ENCODE data around the gene MAP3K20. TPM values are rescaled to one million over a fixed set of nuclear protein-coding genes. Genes with fewer than 3 reads are reported as not detected.

The MAP3K20 gene
- total and polyA plus RNA-seq, 2 of the 8 experiments (the other 6 are each of a cell fraction or from before 2014, with no cell fraction given), result 3.1 to 11.1 TPM

DNA sequence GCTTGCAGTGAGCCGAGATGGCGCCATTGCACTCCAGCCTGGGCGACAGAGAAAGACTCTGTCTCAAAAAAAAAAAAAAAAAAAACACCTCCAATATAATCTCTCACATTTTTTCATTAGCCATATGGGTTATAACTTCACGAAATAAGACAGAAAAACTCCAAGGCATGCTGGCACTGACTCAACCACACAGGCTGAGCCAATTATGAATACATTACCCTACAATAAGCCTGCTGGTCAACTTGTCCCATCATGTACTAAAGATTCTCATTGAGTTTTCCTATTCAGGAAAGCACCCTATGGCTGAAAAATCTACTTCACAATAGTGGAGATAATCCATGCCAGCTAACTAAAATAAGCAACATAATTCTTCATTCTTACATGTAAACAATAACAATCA is 12.8 kb upstream of the MAP3K20 start:
- Histone ChIP-seq H2BK12ac (ENCODE audit: low read depth, low read length) (no peak overlapping the region), H4K8ac (ENCODE audit: extremely low read depth, insufficient read depth, low read length) (no peak overlapping the region), H3K4me1 (replicated peaks in 1 of 4; ENCODE audit: control insufficient read depth in 3 of 4, insufficient read depth in 4 of 4, low read length in 3 of 4) (0 out of 7 replicates have a peak, but pooled peaks cover 0 to 2% (median 0%) of the 10 kb centered on the region in 4 experiments), H3K4ac (replicated peaks; ENCODE audit: insufficient read length, low read depth, low read length) (no peak overlapping the region), H3K36me3 (ENCODE audit: control insufficient read depth in 2 of 4, insufficient read depth in 4 of 4, low read length in 3 of 4) (no peaks in the 10 kb centered on the region), H4K91ac (replicated peaks; ENCODE audit: insufficient read length, low read length) (no peak overlapping the region), H3K4me2 (ENCODE audit: insufficient read depth in 1 of 2, low read depth in 2 of 2, low read length in 2 of 2) (no peak overlapping the region), H3K18ac (ENCODE audit: extremely low read depth, low read length) (no peak overlapping the region), H3K23me2 (ENCODE audit: low read depth, low read length) (no peaks in the 10 kb centered on the region), H2BK15ac (ENCODE audit: low read length) (no peak overlapping the region), H4K20me1 (replicated peaks in 1 of 2; ENCODE audit: control insufficient read depth in 1 of 2, insufficient read depth in 2 of 2, low read length in 2 of 2) (no peaks in the 10 kb centered on the region), H2AFZ (ENCODE audit: low read length) (no peak overlapping the region), H3K4me3 (ENCODE audit: extremely low read depth in 1 of 4, insufficient read depth in 2 of 4, low read depth in 3 of 4, low read length in 4 of 4) (no peak overlapping the region), H2BK5ac (ENCODE audit: low read depth, low read length) (no peak overlapping the region), H3K79me1 (ENCODE audit: low read depth, low read length) (no peaks in the 10 kb centered on the region), H2AK5ac (ENCODE audit: low read depth, low read length) (no peak overlapping the region), H3K79me2 (ENCODE audit: control insufficient read depth in 1 of 2, insufficient read depth in 2 of 2, low read length in 2 of 2) (no peaks in the 10 kb centered on the region), H2BK120ac (replicated peaks; ENCODE audit: low read depth, low read length) (no peak overlapping the region), H3K9ac (replicated peaks in 1 of 4; ENCODE audit: extremely low read depth in 1 of 4, low read depth in 3 of 4, low read length in 3 of 4) (no peak overlapping the region), H3K27ac (ENCODE audit: low read depth, low read length) (no peak overlapping the region), H3K23ac (ENCODE audit: insufficient read length) (no peak overlapping the region), H4K5ac (ENCODE audit: insufficient read length, low read depth, low read length) (no peak overlapping the region), H3K14ac (ENCODE audit: insufficient read length) (no peak overlapping the region), H2BK20ac (ENCODE audit: low read length) (no peak overlapping the region), H3K27me3 (replicated peaks in 1 of 4; ENCODE audit: control insufficient read depth in 3 of 4, extremely low read depth in 1 of 4, insufficient read depth in 3 of 4, low read length in 3 of 4) (no peaks in the 10 kb centered on the region), H3K56ac (replicated peaks; ENCODE audit: insufficient read length, low read depth, low read length) (no peak overlapping the region), H3K9me3 (ENCODE audit: insufficient read depth in 2 of 2, low read depth in 1 of 2, low read length in 1 of 2) (no peaks in the 10 kb centered on the region; a peak in 2 of 4 replicates)
- TF ChIP-seq RNF2 (IDR thresholded peaks at IDR 0.05; ENCODE audit: borderline replicate concordance, low read depth, low read length, missing control alignments, poor library complexity, severe bottlenecking) (no peak), SIRT6 (IDR thresholded peaks at IDR 0.05; ENCODE audit: low read length) (no peak), PHF8 (conservative IDR thresholded peaks at IDR 0.05; ENCODE audit: low read depth, low read length) (no peak), TEAD4 (IDR thresholded peaks at IDR 0.05; ENCODE audit: low read depth, low read length) (no peak), MAFK (IDR thresholded peaks at IDR 0.05; ENCODE audit: low read depth, low read length) (no peak), KDM5A (IDR thresholded peaks at IDR 0.05; ENCODE audit: low read length) (no peak), EGR1 (IDR thresholded peaks at IDR 0.05; ENCODE audit: borderline replicate concordance, low read depth, low read length) (no peak), KDM1A (IDR thresholded peaks at IDR 0.05; ENCODE audit: borderline replicate concordance, low read length) (no peak), RXRA (IDR thresholded peaks at IDR 0.05; ENCODE audit: insufficient read depth, low read depth, low read length) (no peak), HDAC6 (IDR thresholded peaks at IDR 0.05; ENCODE audit: low read depth, low read length) (no peak), SP1 (IDR thresholded peaks at IDR 0.05; ENCODE audit: low read depth, low read length) (no peak), TAF1 (IDR thresholded peaks at IDR 0.05; ENCODE audit: low read depth, low read length) (no peak), HDAC2 (IDR thresholded peaks at IDR 0.05; ENCODE audit: borderline replicate concordance in 1 of 2, low read depth in 2 of 2, low read length in 2 of 2) (no peak), YY1 (IDR thresholded peaks at IDR 0.05; ENCODE audit: low read depth, low read length) (no peak)
- ChIA-PET POLR2A (ENCODE audit: partially characterized antibody) (no interaction called here), CTCF (ENCODE audit: partially characterized antibody) (interaction anchor here (0.8 kb wide), 1 partner anchor 8 kb away, joined by 3 read pairs; no protein-coding TSS in a partner anchor)
- WGBS, 2 experiments (ENCODE audit: extremely low coverage in 1 of 2, insufficient coverage in 1 of 2, insufficient read length in 1 of 2, insufficient replicate concordance in 2 of 2, low coverage in 1 of 2, low lambda C conversion rate in 2 of 2, missing lambda C conversion rate in 1 of 2), result 77% methylated on average over 1 of the region's 4 CpGs; no CpG with 5 or more reads in 1 of the 2 experiments
- DNase-seq (ENCODE audit: low read depth in 1 of 2, low spot score in 2 of 2) (no peak), FAIRE-seq (no peak)

Measured in H1 (cell line).